ENCODE measurements around the gene ELP5.

ELP5 gene

DNA sequence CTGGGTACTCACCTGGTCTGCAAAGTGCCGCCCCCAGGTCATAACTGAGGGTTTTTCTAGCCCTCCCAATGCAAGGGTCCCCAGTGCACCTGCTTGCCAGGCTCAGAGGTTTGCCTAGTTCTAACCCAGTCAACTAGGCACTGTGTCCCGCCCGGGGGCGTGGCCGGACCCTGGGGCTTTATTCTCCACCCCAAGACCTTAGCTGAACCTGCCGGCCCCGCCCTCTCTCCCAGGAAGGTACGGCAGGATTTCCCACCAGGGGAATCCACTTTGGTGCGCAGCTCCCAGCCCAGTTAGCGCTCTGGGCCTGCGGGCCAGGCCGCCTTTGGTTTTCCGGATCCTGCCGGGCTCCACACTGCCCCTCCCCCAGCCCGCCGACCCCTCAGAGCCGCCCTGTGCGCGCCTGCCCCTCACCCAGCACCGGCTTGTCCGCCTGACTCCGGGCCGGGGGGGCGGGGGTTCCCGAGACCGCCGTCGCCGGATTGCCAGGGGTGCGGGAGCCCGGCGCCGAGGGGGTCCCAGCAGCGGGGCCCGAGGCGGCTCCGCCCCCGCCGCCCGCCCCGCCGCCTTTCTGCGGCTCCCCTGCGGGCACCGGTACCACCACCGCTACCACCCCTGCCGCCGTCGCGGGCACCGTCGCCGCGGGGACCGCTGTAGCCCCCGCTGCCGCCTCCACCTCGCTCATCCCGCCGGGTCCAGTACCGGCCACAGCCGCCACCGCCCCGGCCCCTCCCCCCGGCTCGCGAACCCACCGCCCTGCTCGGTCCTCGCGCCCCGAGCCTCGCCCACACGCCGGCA is 42.0 kb downstream of the ELP5 start:
- Histone ChIP-seq H3K9ac (ENCODE audit: low read depth in 1 of 2, low read length in 2 of 2) (peak overlapping the region; percentile 57 to 69), H3K36me3 (ENCODE audit: control insufficient read depth in 1 of 2, insufficient read depth in 2 of 2, low read length in 2 of 2) (no peaks in the 10 kb centered on the region), H3K27ac (ENCODE audit: low read depth, low read length) (peak overlapping the region; percentile 62), H3K9me3 (ENCODE audit: control insufficient read depth in 1 of 2, low read length in 2 of 2) (no peaks in the 10 kb centered on the region), H3K4me3 (ENCODE audit: low read depth in 1 of 2, low read length in 2 of 2) (peak overlapping the region; percentile 58 to 59), H3K27me3 (ENCODE audit: control insufficient read depth in 1 of 2, insufficient read depth in 2 of 2, low read length in 2 of 2) (peaks cover 3 to 16% of the 10 kb centered on the region in 2 donors), H3K4me1 (ENCODE audit: control insufficient read depth in 1 of 2, insufficient read depth in 2 of 2, low read length in 2 of 2) (peaks cover 33 to 45% of the 10 kb centered on the region in 2 donors)

GRCh38 chr17:7294614-7295153 is 42.7 kb downstream of the ELP5 start, which contains the start of gene YBX2:
YBX2 (minus strand) TSS chr17:7294639; CDS start chr17:7294500, 139 bp downstream.
- peaks cover 33 to 45% of the 10 kb centered on the region in 2 donors for H3K4me1 ChIP-seq (ENCODE audit: control insufficient read depth in 1 of 2, insufficient read depth in 2 of 2, low read length in 2 of 2)
- H3K27me3 ChIP-seq (ENCODE audit: control insufficient read depth in 1 of 2, insufficient read depth in 2 of 2, low read length in 2 of 2): peaks cover 3 to 16% of the 10 kb centered on the region in 2 donors
- no peaks in the 10 kb centered on the region for H3K36me3 ChIP-seq (ENCODE audit: control insufficient read depth in 1 of 2, insufficient read depth in 2 of 2, low read length in 2 of 2)
- peak within 1 kb of the TSS; percentile 57 to 69 for H3K9ac ChIP-seq (ENCODE audit: low read depth in 1 of 2, low read length in 2 of 2)
- peak within 1 kb of the TSS; percentile 62 for H3K27ac ChIP-seq (ENCODE audit: low read depth, low read length)
- H3K4me3 ChIP-seq (ENCODE audit: low read depth in 1 of 2, low read length in 2 of 2): peak within 1 kb of the TSS; percentile 58 to 59
- no peaks in the 10 kb centered on the region for H3K9me3 ChIP-seq (ENCODE audit: control insufficient read depth in 1 of 2, low read length in 2 of 2)

GRCh38 chr17:7295230-7296180 is 43.5 kb downstream of the ELP5 start:
- Histone ChIP-seq H3K4me1 (ENCODE audit: control insufficient read depth in 1 of 2, insufficient read depth in 2 of 2, low read length in 2 of 2) (peaks cover 33 to 45% of the 10 kb centered on the region in 2 donors), H3K36me3 (ENCODE audit: control insufficient read depth in 1 of 2, insufficient read depth in 2 of 2, low read length in 2 of 2) (no peaks in the 10 kb centered on the region), H3K27me3 (ENCODE audit: control insufficient read depth in 1 of 2, insufficient read depth in 2 of 2, low read length in 2 of 2) (peaks cover 3 to 16% of the 10 kb centered on the region in 2 donors), H3K9me3 (ENCODE audit: control insufficient read depth in 1 of 2, low read length in 2 of 2) (no peaks in the 10 kb centered on the region), H3K4me3 (ENCODE audit: low read depth in 1 of 2, low read length in 2 of 2) (peak overlapping the region; percentile 39 to 53), H3K27ac (ENCODE audit: low read depth, low read length) (peak overlapping the region; percentile 58), H3K9ac (ENCODE audit: low read depth in 1 of 2, low read length in 2 of 2) (peak overlapping the region; percentile 32)

DNA sequence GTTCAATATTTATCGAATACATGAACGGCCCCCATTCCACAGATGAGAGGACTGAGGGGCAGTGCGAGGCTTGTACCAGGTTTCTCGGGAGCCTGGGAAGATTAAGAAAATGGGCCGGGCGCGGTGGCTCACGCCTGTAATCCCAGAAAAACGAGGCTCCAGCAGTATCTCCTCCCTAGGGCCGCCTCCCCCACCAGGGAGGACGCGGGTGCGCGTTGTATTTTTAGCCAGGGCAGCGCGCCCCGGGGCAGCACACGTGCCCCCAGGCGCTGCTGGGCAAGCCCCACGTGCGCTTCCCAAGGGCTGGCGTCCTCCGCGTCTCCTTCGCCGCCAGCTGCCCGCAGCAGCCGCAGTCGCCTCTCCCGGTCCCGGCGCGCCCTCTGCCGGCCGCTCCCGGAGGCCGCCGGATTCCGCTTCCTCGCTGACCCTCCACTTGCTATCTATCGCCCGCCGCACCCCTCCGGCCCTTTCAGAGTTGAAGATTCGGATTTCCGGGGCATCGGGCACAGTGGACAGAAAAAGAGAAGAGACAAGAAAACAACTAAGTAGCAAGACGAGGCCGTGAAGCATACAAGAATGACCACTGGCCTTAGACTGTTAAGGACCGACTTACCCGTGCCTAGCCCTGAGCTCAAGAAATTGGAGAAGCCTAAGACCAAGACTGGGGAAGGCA is 44.3 kb downstream of the ELP5 start:
- peaks cover 3 to 15% of the 10 kb centered on the region in 2 donors for H3K27me3 ChIP-seq (ENCODE audit: control insufficient read depth in 1 of 2, insufficient read depth in 2 of 2, low read length in 2 of 2)

DNA sequence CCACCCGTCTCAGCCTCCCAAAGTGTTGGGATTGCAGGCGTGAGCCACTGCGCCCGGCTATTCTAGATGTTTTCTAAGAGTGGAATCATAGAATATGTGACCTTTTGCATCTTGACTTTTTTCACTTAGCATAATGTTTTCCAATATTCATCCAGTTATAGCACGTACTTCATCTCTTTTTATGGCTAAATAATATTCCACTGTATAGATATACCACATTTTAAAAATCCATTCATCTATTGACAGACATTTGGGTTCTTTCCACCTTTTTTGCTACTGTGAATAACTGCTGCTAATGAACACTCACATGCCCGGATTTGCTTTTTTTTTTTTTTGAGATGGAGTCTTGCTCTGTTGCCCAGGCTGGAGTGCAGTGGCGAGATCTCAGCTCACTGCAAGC is 52.2 kb downstream of the ELP5 start:
- H3K9me3 ChIP-seq (ENCODE audit: control insufficient read depth in 1 of 2, low read length in 2 of 2): no peaks in the 10 kb centered on the region
- H3K4me3 ChIP-seq (ENCODE audit: low read depth in 1 of 2, low read length in 2 of 2): no peak overlapping the region
- H3K27ac ChIP-seq (ENCODE audit: low read depth, low read length): no peak overlapping the region
- no peak overlapping the region for H3K9ac ChIP-seq (ENCODE audit: low read depth in 1 of 2, low read length in 2 of 2)
- H3K36me3 ChIP-seq (ENCODE audit: control insufficient read depth in 1 of 2, insufficient read depth in 2 of 2, low read length in 2 of 2): peaks cover 0 to under 1% of the 10 kb centered on the region in 2 donors
- no peaks in the 10 kb centered on the region for H3K27me3 ChIP-seq (ENCODE audit: control insufficient read depth in 1 of 2, insufficient read depth in 2 of 2, low read length in 2 of 2)
- peaks cover 5 to 8% of the 10 kb centered on the region in 2 donors for H3K4me1 ChIP-seq (ENCODE audit: control insufficient read depth in 1 of 2, insufficient read depth in 2 of 2, low read length in 2 of 2)

More for the DNA sequence above, 44.3 kb downstream of the ELP5 start:
- Histone ChIP-seq H3K9ac (ENCODE audit: low read depth in 1 of 2, low read length in 2 of 2) (peak overlapping the region; percentile 32 to 63), H3K36me3 (ENCODE audit: control insufficient read depth in 1 of 2, insufficient read depth in 2 of 2, low read length in 2 of 2) (no peaks in the 10 kb centered on the region), H3K4me3 (ENCODE audit: low read depth in 1 of 2, low read length in 2 of 2) (peak overlapping the region; percentile 10 to 16), H3K9me3 (ENCODE audit: control insufficient read depth in 1 of 2, low read length in 2 of 2) (no peaks in the 10 kb centered on the region), H3K4me1 (ENCODE audit: control insufficient read depth in 1 of 2, insufficient read depth in 2 of 2, low read length in 2 of 2) (peaks cover 33 to 45% of the 10 kb centered on the region in 2 donors), H3K27ac (ENCODE audit: low read depth, low read length) (no peak overlapping the region)

DNA sequence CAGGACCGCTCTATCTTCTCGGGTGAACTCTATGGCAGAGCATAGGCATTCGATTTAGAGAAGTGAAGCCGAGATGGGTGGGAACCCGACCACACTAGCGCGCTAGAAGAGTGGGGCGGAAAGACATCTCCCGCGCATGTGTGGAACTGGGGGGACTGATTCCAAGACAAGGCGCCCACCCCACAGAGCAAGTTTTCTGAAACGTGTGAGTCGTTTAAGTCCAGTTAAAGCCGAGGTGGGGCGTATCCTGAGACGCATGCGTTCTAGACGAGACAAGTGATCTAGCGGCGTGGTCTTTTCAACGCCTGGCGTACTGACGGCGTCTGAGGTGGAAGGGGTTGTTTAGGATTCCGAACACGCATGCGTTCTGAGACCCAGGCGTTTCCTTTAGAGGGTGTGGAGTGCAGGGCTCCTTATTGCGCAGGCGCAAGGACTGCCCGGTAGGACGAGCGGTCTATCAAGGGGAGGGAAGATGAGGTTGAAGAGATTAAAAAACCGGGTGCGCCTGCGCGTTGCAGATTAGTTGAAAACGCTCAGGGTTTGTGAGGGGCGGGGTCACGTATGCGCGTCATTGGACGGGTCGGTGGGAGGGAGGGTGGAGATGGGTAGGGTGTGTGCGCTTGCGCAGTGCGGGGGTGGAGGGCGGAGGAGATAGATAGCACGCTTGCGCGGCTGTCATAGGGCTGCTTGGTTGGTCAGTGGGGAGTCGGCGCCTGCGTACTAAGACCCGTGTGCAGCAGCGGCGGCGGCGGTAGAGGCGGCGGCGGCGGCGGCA is 55.1 kb downstream of the ELP5 start, which contains the start of gene EIF5A:
EIF5A (plus strand) TSS at position 718 of the 775 bp plus-strand sequence. CDS start 2,008 bp downstream, outside the sequence.
- H3K27ac ChIP-seq (ENCODE audit: low read depth, low read length): peak within 1 kb of the TSS; percentile 98
- peak within 1 kb of the TSS; percentile 90 to 94 for H3K9ac ChIP-seq (ENCODE audit: low read depth in 1 of 2, low read length in 2 of 2)
- H3K36me3 ChIP-seq (ENCODE audit: control insufficient read depth in 1 of 2, insufficient read depth in 2 of 2, low read length in 2 of 2): peaks cover 26% of the 10 kb centered on the region in 2 donors
- peak within 1 kb of the TSS; percentile 82 to 87 for H3K4me3 ChIP-seq (ENCODE audit: low read depth in 1 of 2, low read length in 2 of 2)
- H3K27me3 ChIP-seq (ENCODE audit: control insufficient read depth in 1 of 2, insufficient read depth in 2 of 2, low read length in 2 of 2): no peaks in the 10 kb centered on the region
- H3K9me3 ChIP-seq (ENCODE audit: control insufficient read depth in 1 of 2, low read length in 2 of 2): no peaks in the 10 kb centered on the region
- peaks cover 17 to 20% of the 10 kb centered on the region in 2 donors for H3K4me1 ChIP-seq (ENCODE audit: control insufficient read depth in 1 of 2, insufficient read depth in 2 of 2, low read length in 2 of 2)

GRCh38 chr17:7307686-7308624 is 55.9 kb downstream of the ELP5 start:
- peaks cover 19 to 20% of the 10 kb centered on the region in 2 donors for H3K4me1 ChIP-seq (ENCODE audit: control insufficient read depth in 1 of 2, insufficient read depth in 2 of 2, low read length in 2 of 2)
- peak overlapping the region; percentile 90 to 94 for H3K9ac ChIP-seq (ENCODE audit: low read depth in 1 of 2, low read length in 2 of 2)
- H3K9me3 ChIP-seq (ENCODE audit: control insufficient read depth in 1 of 2, low read length in 2 of 2): no peaks in the 10 kb centered on the region
- H3K27me3 ChIP-seq (ENCODE audit: control insufficient read depth in 1 of 2, insufficient read depth in 2 of 2, low read length in 2 of 2): no peaks in the 10 kb centered on the region
- H3K4me3 ChIP-seq (ENCODE audit: low read depth in 1 of 2, low read length in 2 of 2): peak overlapping the region; percentile 82 to 87
- H3K36me3 ChIP-seq (ENCODE audit: control insufficient read depth in 1 of 2, insufficient read depth in 2 of 2, low read length in 2 of 2): peaks cover 33 to 35% of the 10 kb centered on the region in 2 donors
- H3K27ac ChIP-seq (ENCODE audit: low read depth, low read length): peak overlapping the region; percentile 98

DNA sequence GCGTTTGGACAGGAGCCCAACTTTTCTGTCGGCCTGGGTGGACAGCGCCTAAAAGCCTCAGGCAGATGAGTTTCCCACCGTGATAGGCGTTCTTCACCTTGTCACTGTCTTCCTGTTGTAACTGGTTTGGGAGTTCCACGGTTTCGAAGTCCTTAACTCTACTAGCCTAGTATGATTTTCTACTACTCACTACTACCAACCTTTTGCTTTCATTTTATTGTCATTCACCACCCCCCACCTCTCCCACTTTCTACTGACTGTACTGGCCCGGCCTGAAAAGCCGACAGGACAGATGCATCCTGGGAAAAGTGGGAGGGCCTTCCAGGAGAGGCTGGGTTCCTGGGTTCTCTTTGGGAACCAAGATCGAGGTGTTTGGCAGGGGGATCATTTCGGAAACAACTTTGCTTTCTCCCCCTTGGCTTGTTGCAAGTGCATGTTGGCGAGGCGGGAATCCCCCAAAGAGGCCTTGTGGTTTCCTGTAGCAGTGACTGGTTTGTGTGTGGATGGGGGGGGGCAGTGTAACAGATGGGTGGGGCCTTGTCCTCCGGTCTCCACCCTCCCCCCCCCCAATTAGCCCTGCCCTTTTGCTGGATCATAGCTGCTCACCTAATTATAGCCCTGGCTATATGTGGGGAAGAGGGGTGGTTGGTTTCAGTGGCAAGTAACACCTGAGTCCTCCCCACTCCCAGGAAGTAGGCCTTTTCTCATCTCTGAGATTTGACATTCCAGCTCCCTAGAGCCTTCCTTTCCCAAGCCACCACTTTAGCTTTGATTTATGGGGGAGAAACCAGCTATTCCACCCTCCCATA is 56.8 kb downstream of the ELP5 start:
- H3K36me3 ChIP-seq (ENCODE audit: control insufficient read depth in 1 of 2, insufficient read depth in 2 of 2, low read length in 2 of 2): peaks cover 42 to 43% of the 10 kb centered on the region in 2 donors
- H3K27me3 ChIP-seq (ENCODE audit: control insufficient read depth in 1 of 2, insufficient read depth in 2 of 2, low read length in 2 of 2): no peaks in the 10 kb centered on the region
- peaks cover 24 to 28% of the 10 kb centered on the region in 2 donors for H3K4me1 ChIP-seq (ENCODE audit: control insufficient read depth in 1 of 2, insufficient read depth in 2 of 2, low read length in 2 of 2)
- H3K9ac ChIP-seq (ENCODE audit: low read depth in 1 of 2, low read length in 2 of 2): peak overlapping the region; percentile 90 to 94
- H3K27ac ChIP-seq (ENCODE audit: low read depth, low read length): peak overlapping the region; percentile 98
- H3K4me3 ChIP-seq (ENCODE audit: low read depth in 1 of 2, low read length in 2 of 2): peak overlapping the region; percentile 82 to 87
- H3K9me3 ChIP-seq (ENCODE audit: control insufficient read depth in 1 of 2, low read length in 2 of 2): no peaks in the 10 kb centered on the region
